GM12865 (cell line): ENCODE measurements around the gene LUC7L.

Experiments used
- DNase-seq: peaks from one replicate; pipeline ENCODE4 v3.0.0; 2010; ENCODE audit warnings: low read depth
- H3K4me3 ChIP-seq: 2 replicates; pipeline ENCODE4 v1.5.1; 2011; ENCODE audit warnings: mild to moderate bottlenecking, low read depth, low read length, control low read depth
- CTCF ChIP-seq: IDR thresholded peaks from 2 replicates; pipeline ENCODE4 v1.5.1; 2011; ENCODE audit warnings: low read length, control low read depth, low read depth, inconsistent platforms; ENCODE audit not compliant: insufficient read depth; ENCODE audit errors: missing control alignments

LUC7L gene

GRCh38 chr16:253833-254232 lies 24.6 kb upstream of the LUC7L start:
- TF ChIP-seq CTCF, result no peak
- H3K4me3 ChIP-seq, result no peak overlapping the region
- no peak for DNase-seq

- TF ChIP-seq CTCF, result no peak
- no peak for DNase-seq
- H3K4me3 ChIP-seq, result no peak overlapping the region
Measured at GRCh38 chr16:252366-253337, 23.4 kb upstream of the LUC7L start.

- DNase-seq, result no peak
- TF ChIP-seq CTCF, result no peak
- no peak overlapping the region for H3K4me3 ChIP-seq
Measured at GRCh38 chr16:249431-249830, 20.2 kb upstream of the LUC7L start.

DNA sequence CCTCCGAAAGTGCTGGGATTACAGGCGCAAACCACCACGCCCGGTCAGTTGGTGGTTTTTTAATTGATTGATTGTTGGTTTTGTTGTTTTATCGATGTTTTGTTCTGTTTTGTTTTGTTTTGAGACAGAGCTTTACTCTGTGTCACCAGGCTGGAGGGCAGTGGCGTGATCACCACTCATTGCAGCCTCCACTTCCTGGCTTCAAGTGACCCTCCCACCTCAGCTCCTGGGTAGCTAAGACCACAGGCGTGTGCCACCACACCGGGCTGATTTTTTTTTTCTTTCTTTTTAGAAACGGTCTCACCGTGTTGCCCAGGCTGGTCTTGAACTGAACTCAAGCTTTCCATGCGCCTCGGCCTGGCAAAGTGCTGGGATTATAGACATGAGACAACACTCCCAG lies 17.8 kb upstream of the LUC7L start:
- TF ChIP-seq CTCF, result no peak
- no peak for DNase-seq

DNA sequence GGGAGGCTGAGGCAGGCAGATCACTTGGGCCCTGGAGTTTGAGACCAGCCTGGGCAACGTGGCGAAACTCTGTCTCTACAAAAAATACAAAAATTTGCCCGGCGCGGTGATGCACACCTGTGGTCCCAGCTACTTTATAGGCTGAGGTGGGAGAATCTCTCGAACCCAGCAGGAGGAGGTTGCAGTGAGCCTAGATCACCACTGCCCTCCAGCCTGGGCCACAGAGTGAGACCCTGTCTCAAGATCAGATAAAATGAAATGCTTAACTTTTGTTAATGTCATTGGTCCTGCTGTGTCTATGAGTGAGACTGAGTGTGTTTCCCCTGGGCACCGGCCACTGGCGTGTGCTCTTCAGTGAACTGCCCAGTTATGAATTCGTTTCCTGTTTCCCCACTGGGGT lies 15.9 kb upstream of the LUC7L start:
- no peak for DNase-seq
- no peak for TF ChIP-seq CTCF
- H3K4me3 ChIP-seq, result no peak overlapping the region

More for the DNA sequence above, 17.8 kb upstream of the LUC7L start:
- no peak overlapping the region for H3K4me3 ChIP-seq

DNA sequence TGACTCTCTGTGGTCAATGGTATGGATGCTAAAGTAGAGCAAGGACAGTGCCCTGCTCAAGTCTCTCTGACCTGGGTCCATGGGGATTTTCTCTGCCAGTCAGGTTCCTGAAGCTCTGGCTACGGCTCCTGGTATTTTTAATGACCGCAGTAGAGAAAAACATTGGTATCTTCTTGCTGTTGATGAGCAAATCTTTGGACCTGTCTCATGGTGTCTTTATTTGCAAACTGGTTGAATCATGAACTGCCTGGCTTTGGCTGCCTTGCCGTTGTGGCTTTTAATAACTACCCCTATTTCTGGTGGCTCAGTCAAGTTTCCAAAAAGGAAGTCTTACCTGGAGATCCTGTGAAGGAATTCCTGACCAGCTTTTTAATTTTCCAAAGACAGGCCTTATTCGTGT lies 14.1 kb upstream of the LUC7L start:
- DNase-seq, result no peak
- no peak for TF ChIP-seq CTCF
- no peak overlapping the region for H3K4me3 ChIP-seq
